IMR-90 (cell line): ENCODE measurements around the gene ABHD12.

Source experiments
- BHLHE40 ChIP-seq: fragments of 150-350 bp; IDR thresholded peaks from 2 replicates; pipeline ENCODE4 v1.6.1; 2016; ENCODE audit warnings: mild to moderate bottlenecking, low read depth, low read length
- CHD1 ChIP-seq: IDR thresholded peaks from 2 replicates; pipeline ENCODE4 v1.6.1; 2012; ENCODE audit warnings: low read depth, low read length, improper control_type of control experiment
- NFE2L2 ChIP-seq: fragments of 150-350 bp; IDR thresholded peaks from 2 replicates; pipeline ENCODE4 v1.6.1; 2016; ENCODE audit warnings: low read depth, mild to moderate bottlenecking, low read length
- POLR2A ChIP-seq: IDR thresholded peaks from 2 replicates; pipeline ENCODE4 v1.6.1; 2012; ENCODE audit warnings: mild to moderate bottlenecking, low read depth, low read length
- RAD21 ChIP-seq: IDR thresholded peaks from 2 replicates; pipeline ENCODE4 v1.6.1; 2012; ENCODE audit warnings: low read length, improper control_type of control experiment
- USF2 ChIP-seq: fragments of 150-350 bp; IDR thresholded peaks from 2 replicates; pipeline ENCODE4 v1.6.1; 2017; ENCODE audit warnings: mild to moderate bottlenecking, antibody characterized with exemption, low read length, low read depth

- TF ChIP-seq BHLHE40 = no peak
- no peak for TF ChIP-seq NFE2L2
- no peak for TF ChIP-seq USF2
- no peak for TF ChIP-seq POLR2A
- no peak for TF ChIP-seq CHD1
- no peak for TF ChIP-seq RAD21
Observed at GRCh38 chr20:25422032-25422431, 31.4 kb upstream of the ABHD12 start.
